GM20000 (cell line): Measurements from ENCODE around the gene CYTH1.

Experiments used
- DNase-seq: peaks from one replicate; pipeline ENCODE4 v3.0.0; 2012; ENCODE audit warnings: low spot score
- CTCF ChIP-seq: IDR thresholded peaks from 2 replicates; pipeline ENCODE4 v1.5.1; 2012; ENCODE audit warnings: mild to moderate bottlenecking, control low read depth; ENCODE audit errors: extremely low read depth, missing control alignments

CYTH1 gene

GRCh38 chr17:78684026-78684425, 98.0 kb downstream of the CYTH1 start:
- no peak for DNase-seq

GRCh38 chr17:78683408-78683961, 98.6 kb downstream of the CYTH1 start:
- DNase-seq = no peak
- no peak for TF ChIP-seq CTCF

More at GRCh38 chr17:78684026-78684425, 98.0 kb downstream of the CYTH1 start:
- TF ChIP-seq CTCF = no peak

GRCh38 chr17:78682363-78682762, 99.7 kb downstream of the CYTH1 start:
- no peak for TF ChIP-seq CTCF
- no peak for DNase-seq

- no peak for DNase-seq
- no peak for TF ChIP-seq CTCF
These were observed 101.6 kb downstream of the CYTH1 start for GRCh38 chr17:78680436-78680835.

GRCh38 chr17:78679495-78680395, 102.3 kb downstream of the CYTH1 start:
- no peak for DNase-seq
- no peak for TF ChIP-seq CTCF

GRCh38 chr17:78678711-78679110, 103.4 kb downstream of the CYTH1 start:
- TF ChIP-seq CTCF = no peak
- DNase-seq = no peak

GRCh38 chr17:78678222-78678557, 103.9 kb downstream of the CYTH1 start:
- TF ChIP-seq CTCF = no peak
- no peak for DNase-seq
